CD8-positive, alpha-beta memory T cell (primary cell): ENCODE data around the gene SLIT3. TPM values are rescaled to one million over a fixed set of nuclear protein-coding genes. Genes with fewer than 3 reads are reported as not detected.

Source experiments
- CTCF ChIA-PET: fragments of 350-600 bp; sonication (Branson Sonifier 250); formaldehyde crosslinking; loops from one replicate; lab custom pipeline; 2021; ENCODE audit warnings: antibody characterized with exemption; lab: Charles Lee
- POLR2A ChIA-PET: fragments of 350-600 bp; sonication (Branson Sonifier 250); formaldehyde crosslinking; loops from one replicate; lab custom pipeline; 2021; ENCODE audit warnings: antibody characterized with exemption; lab: Charles Lee
- DNase-seq, 5 donors: peaks; one replicate each; pipeline versions ENCODE4 v3.0.0 to v3.0.0-alpha.2; 2020 to 2022; ENCODE audit warnings: mixed read lengths in 1 of 5
- H3K27ac ChIP-seq: one replicate; pipeline ENCODE4 v1.7.0; 2013; ENCODE audit warnings: low read depth, mild to moderate bottlenecking, low read length, moderate library complexity
- H3K27me3 ChIP-seq: 2 replicates; pipeline ENCODE4 v1.7.0; 2013; ENCODE audit warnings: low read length, mild to moderate bottlenecking; ENCODE audit not compliant: insufficient read depth, poor library complexity, severe bottlenecking
- H3K36me3 ChIP-seq: 2 replicates; pipeline ENCODE4 v1.7.0; 2013; ENCODE audit warnings: mild to moderate bottlenecking, low read length, moderate library complexity; ENCODE audit not compliant: insufficient read depth
- H3K4me1 ChIP-seq: 2 replicates; pipeline ENCODE4 v1.7.0; 2013; ENCODE audit warnings: mild to moderate bottlenecking, low read length, moderate library complexity; ENCODE audit not compliant: insufficient read depth
- H3K4me3 ChIP-seq: 2 replicates; pipeline ENCODE4 v1.7.0; 2013; ENCODE audit warnings: mild to moderate bottlenecking, low read length
- H3K9me3 ChIP-seq: 2 replicates; pipeline ENCODE4 v1.7.0; 2013; ENCODE audit warnings: mild to moderate bottlenecking, low read length
- H3K27ac Mint-ChIP-seq, 8 donors: one replicate each; pipeline ENCODE4 v1.8.0; 2020 to 2021; ENCODE audit warnings: mixed read lengths in 8 of 8, mild to moderate bottlenecking in 6 of 8, inconsistent platforms in 3 of 8, moderate library complexity in 3 of 8
- H3K27me3 Mint-ChIP-seq, 2 donors: one replicate each; pipeline ENCODE4 v1.8.0; 2020 to 2021; ENCODE audit warnings: mixed read lengths in 2 of 2, mild to moderate bottlenecking in 1 of 2, moderate library complexity in 1 of 2
- H3K36me3 Mint-ChIP-seq, 3 donors: one replicate each; pipeline ENCODE4 v1.8.0; 2020 to 2021; ENCODE audit warnings: mixed read lengths in 3 of 3, inconsistent platforms in 1 of 3, mild to moderate bottlenecking in 1 of 3
- H3K4me1 Mint-ChIP-seq, 3 donors: one replicate each; pipeline ENCODE4 v1.8.0; 2020 to 2021; ENCODE audit warnings: mixed read lengths in 3 of 3, inconsistent platforms in 1 of 3, mild to moderate bottlenecking in 1 of 3
- H3K4me3 Mint-ChIP-seq, 7 donors: one replicate each; pipeline ENCODE4 v1.8.0; 2020 to 2021; ENCODE audit warnings: mixed read lengths in 7 of 7, mild to moderate bottlenecking in 6 of 7, moderate library complexity in 4 of 7, inconsistent platforms in 2 of 7
- H3K9me3 Mint-ChIP-seq, 5 donors: one replicate each; pipeline ENCODE4 v1.8.0; 2020 to 2022; ENCODE audit warnings: mixed read lengths in 5 of 5, mild to moderate bottlenecking in 3 of 5, moderate library complexity in 2 of 5, inconsistent platforms in 1 of 5
- polyA plus RNA-seq: library from polyadenylated mRNA; unstranded; fragments of 300-500 nt; fragmentation: Illumina TruSeq; gene quantifications from one replicate; pipeline ENCODE4 v1.2.3, GENCODE V29; 2021
- total RNA-seq, 2 experiments: library from RNA; stranded (reverse); gene quantifications; one replicate each; pipeline ENCODE4 v1.2.3, GENCODE V29; 2021

Gene SLIT3
- total and polyA plus RNA-seq, 3 experiments from 2014 or later = 0.49 to 0.72 TPM; not detected in 1

DNA sequence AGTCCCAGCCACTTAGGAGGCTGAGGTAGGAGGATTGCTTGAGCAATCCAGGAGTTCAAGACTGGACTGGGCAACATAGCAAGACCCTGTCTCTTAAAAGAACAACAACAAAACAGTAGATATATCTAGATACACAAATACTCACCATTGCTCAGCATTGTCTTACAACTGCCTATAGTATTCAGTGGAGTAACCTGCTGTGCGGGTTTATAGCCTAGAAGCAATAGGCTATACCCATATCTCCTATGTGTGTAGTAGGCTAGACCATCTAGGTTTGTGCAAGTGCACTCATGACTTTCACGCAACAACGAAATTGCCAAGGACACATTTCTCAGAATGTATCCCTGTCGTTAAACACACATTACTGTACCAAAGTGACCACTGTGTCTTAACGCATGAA, 44.7 kb downstream of the SLIT3 start:
- H3K4me3 Mint-ChIP-seq = no peak overlapping the region
- ChIA-PET CTCF (no interaction called here), POLR2A (no interaction called here)
- H3K4me3 ChIP-seq = no peak overlapping the region
- no peaks in the 10 kb centered on the region for H3K9me3 ChIP-seq
- H3K4me1 Mint-ChIP-seq = no peaks in the 10 kb centered on the region
- no peaks in the 10 kb centered on the region for H3K27me3 ChIP-seq
- no peak for DNase-seq
- no peaks in the 10 kb centered on the region for H3K36me3 Mint-ChIP-seq
- no peaks in the 10 kb centered on the region for H3K4me1 ChIP-seq
- H3K36me3 ChIP-seq = no peaks in the 10 kb centered on the region
- H3K27ac Mint-ChIP-seq = no peak overlapping the region
- H3K27ac ChIP-seq = no peak overlapping the region
- peaks cover 0 to 6% (median 0%) of the 10 kb centered on the region in 5 donors for H3K9me3 Mint-ChIP-seq
- H3K27me3 Mint-ChIP-seq = peaks cover 3% of the 10 kb centered on the region in 2 donors

GRCh38 chr5:169253071-169253470, 47.9 kb downstream of the SLIT3 start:
- no peak for DNase-seq
- Mint-ChIP-seq H3K9me3 (peaks cover 0 to 8% (median 0%) of the 10 kb centered on the region in 5 donors), H3K4me3 (no peak overlapping the region), H3K27me3 (peaks cover 2 to 3% of the 10 kb centered on the region in 2 donors), H3K4me1 (no peaks in the 10 kb centered on the region), H3K27ac (no peak overlapping the region), H3K36me3 (no peaks in the 10 kb centered on the region)
- ChIA-PET CTCF (no interaction called here), POLR2A (no interaction called here)
- no peak overlapping the region for H3K27ac ChIP-seq
- H3K27me3 ChIP-seq = no peaks in the 10 kb centered on the region
- H3K36me3 ChIP-seq = no peaks in the 10 kb centered on the region
- H3K4me1 ChIP-seq = no peaks in the 10 kb centered on the region
- H3K4me3 ChIP-seq = no peak overlapping the region
- no peaks in the 10 kb centered on the region for H3K9me3 ChIP-seq

- no peaks in the 10 kb centered on the region for H3K36me3 Mint-ChIP-seq
- no peaks in the 10 kb centered on the region for H3K36me3 ChIP-seq
- no peak overlapping the region for H3K27ac Mint-ChIP-seq
- CTCF ChIA-PET = no interaction called here
- DNase-seq = no peak
- H3K9me3 Mint-ChIP-seq = peaks cover 0 to 7% (median 0%) of the 10 kb centered on the region in 5 donors
- H3K4me3 ChIP-seq = no peak overlapping the region
- no peak overlapping the region for H3K27ac ChIP-seq
- H3K4me3 Mint-ChIP-seq = no peak overlapping the region
- H3K27me3 Mint-ChIP-seq = peaks cover 2 to 3% of the 10 kb centered on the region in 2 donors
- no peaks in the 10 kb centered on the region for H3K4me1 Mint-ChIP-seq
- POLR2A ChIA-PET = no interaction called here
- no peaks in the 10 kb centered on the region for H3K27me3 ChIP-seq
- H3K9me3 ChIP-seq = no peaks in the 10 kb centered on the region
- H3K4me1 ChIP-seq = no peaks in the 10 kb centered on the region
These were observed 49.4 kb downstream of the SLIT3 start for GRCh38 chr5:169251333-169252084.

DNA sequence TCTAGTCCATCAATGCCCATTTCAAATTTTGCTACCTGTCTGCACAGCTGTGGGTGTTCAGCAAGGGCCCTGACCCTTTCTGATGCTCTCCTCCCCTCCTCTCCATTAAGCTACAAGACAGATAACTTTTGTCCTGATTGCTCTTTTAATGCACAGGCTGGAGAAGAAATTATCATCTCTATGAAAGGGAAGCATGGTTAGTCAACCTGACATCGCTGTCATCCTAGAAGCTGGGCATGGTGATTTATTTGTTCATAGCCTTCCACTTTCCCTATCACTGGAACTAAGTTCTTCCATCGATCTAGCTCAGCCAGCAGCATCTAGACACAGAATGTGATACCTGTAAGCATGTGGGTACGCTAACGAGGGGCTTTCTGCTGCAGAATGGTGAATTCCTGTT, 50.1 kb downstream of the SLIT3 start:
- no peak overlapping the region for H3K27ac ChIP-seq
- Mint-ChIP-seq H3K4me3 (no peak overlapping the region), H3K4me1 (no peaks in the 10 kb centered on the region), H3K27ac (no peak overlapping the region), H3K27me3 (peaks cover 2 to 8% of the 10 kb centered on the region in 2 donors), H3K36me3 (peaks cover 0 to 4% (median 0%) of the 10 kb centered on the region in 3 donors), H3K9me3 (peaks cover 0 to 4% (median 0%) of the 10 kb centered on the region in 5 donors)
- no peaks in the 10 kb centered on the region for H3K27me3 ChIP-seq
- no peak for DNase-seq
- no peaks in the 10 kb centered on the region for H3K9me3 ChIP-seq
- ChIA-PET CTCF (no interaction called here), POLR2A (no interaction called here)
- H3K36me3 ChIP-seq = no peaks in the 10 kb centered on the region
- H3K4me3 ChIP-seq = no peak overlapping the region
- no peaks in the 10 kb centered on the region for H3K4me1 ChIP-seq

- Mint-ChIP-seq H3K4me1 (no peaks in the 10 kb centered on the region), H3K4me3 (no peak overlapping the region), H3K9me3 (peaks cover 0 to 4% (median 0%) of the 10 kb centered on the region in 5 donors), H3K36me3 (peaks cover 0 to 6% (median 0%) of the 10 kb centered on the region in 3 donors), H3K27me3 (peaks cover 3 to 14% of the 10 kb centered on the region in 2 donors), H3K27ac (no peak overlapping the region)
- no peaks in the 10 kb centered on the region for H3K27me3 ChIP-seq
- no peaks in the 10 kb centered on the region for H3K9me3 ChIP-seq
- DNase-seq = no peak
- no peak overlapping the region for H3K27ac ChIP-seq
- H3K36me3 ChIP-seq = no peaks in the 10 kb centered on the region
- H3K4me3 ChIP-seq = no peak overlapping the region
- POLR2A ChIA-PET = no interaction called here
- H3K4me1 ChIP-seq = no peaks in the 10 kb centered on the region
- CTCF ChIA-PET = no interaction called here
These were observed 51.9 kb downstream of the SLIT3 start for GRCh38 chr5:169248996-169249395.

GRCh38 chr5:169248550-169248949, 52.4 kb downstream of the SLIT3 start:
- POLR2A ChIA-PET = no interaction called here
- peaks cover 0 to 4% (median 0%) of the 10 kb centered on the region in 5 donors for H3K9me3 Mint-ChIP-seq
- no peak for DNase-seq
- no peak overlapping the region for H3K27ac Mint-ChIP-seq
- H3K9me3 ChIP-seq = no peaks in the 10 kb centered on the region
- peaks cover 3 to 14% of the 10 kb centered on the region in 2 donors for H3K27me3 Mint-ChIP-seq
- H3K4me3 ChIP-seq = no peak overlapping the region
- no peaks in the 10 kb centered on the region for H3K27me3 ChIP-seq
- no peak overlapping the region for H3K4me3 Mint-ChIP-seq
- H3K27ac ChIP-seq = no peak overlapping the region
- CTCF ChIA-PET = no interaction called here
- H3K36me3 Mint-ChIP-seq = peaks cover 0 to 6% (median 0%) of the 10 kb centered on the region in 3 donors
- no peaks in the 10 kb centered on the region for H3K36me3 ChIP-seq
- H3K4me1 Mint-ChIP-seq = no peaks in the 10 kb centered on the region
- no peaks in the 10 kb centered on the region for H3K4me1 ChIP-seq

DNA sequence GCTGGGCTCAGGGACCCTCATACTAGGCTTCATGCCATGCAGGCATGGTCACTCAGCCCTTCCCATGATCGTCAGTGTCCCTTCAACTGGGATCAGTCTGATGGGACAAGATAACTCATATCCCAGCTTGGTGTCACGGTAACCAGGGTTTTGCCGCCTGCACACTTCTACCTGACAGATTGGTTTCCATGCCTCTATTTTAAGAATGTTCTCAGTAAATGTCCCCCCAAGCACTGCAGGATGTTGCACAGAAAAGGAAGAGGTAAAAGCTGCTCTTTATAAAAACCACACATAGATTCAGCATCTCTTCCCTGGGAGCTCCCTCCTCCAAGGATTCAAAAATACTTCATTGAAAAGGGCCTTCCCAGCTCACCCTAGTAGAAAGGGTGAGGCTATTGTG, 56.1 kb downstream of the SLIT3 start:
- POLR2A ChIA-PET = no interaction called here

DNA sequence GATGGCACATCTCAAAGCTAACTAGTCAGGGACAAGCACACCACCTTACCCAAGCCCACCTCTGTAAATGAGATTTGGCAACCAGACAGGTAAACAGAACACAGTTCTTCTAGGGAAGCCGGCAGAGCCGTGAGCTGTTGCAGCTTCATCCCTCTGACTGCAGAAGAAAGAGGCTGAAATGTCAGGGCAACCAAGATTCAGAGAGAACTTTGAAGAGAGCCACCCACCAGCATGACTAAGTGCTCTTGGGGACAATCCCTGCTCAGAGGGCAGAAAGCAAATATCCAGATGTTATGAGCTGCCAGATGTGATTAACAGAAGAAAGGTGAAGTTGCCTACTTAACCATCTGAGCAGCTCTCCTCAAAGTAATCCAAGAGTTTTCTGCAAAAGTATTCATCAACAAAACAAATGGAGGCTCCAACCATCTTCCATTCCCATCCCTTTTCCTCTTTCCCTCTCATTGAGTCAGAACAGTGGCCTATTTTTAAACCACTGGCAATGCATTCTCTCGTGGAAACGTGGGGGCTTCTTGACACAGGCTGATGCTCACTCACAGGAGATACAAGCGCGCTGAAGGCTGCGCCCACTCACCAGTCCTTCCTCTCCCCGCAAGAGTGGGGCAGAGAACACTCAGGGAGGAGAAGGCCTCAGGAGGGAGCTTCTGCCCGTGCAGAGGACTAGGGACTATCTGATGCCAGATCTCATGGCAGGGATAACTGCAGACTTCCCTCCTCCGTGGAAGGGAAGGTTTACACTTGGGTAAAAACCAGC, 57.1 kb downstream of the SLIT3 start:
- POLR2A ChIA-PET = no interaction called here
- CTCF ChIA-PET = no interaction called here
- peaks cover 1 to 17% of the 10 kb centered on the region in 2 donors for H3K27me3 Mint-ChIP-seq
- H3K4me1 Mint-ChIP-seq = no peaks in the 10 kb centered on the region
- H3K27me3 ChIP-seq = no peaks in the 10 kb centered on the region
- H3K9me3 ChIP-seq = no peaks in the 10 kb centered on the region
- H3K4me3 Mint-ChIP-seq = no peak overlapping the region
- no peak for DNase-seq
- H3K27ac ChIP-seq = no peak overlapping the region
- H3K4me3 ChIP-seq = no peak overlapping the region
- H3K27ac Mint-ChIP-seq = no peak overlapping the region
- no peaks in the 10 kb centered on the region for H3K4me1 ChIP-seq
- peaks cover 0 to 6% (median 0%) of the 10 kb centered on the region in 3 donors for H3K36me3 Mint-ChIP-seq
- H3K9me3 Mint-ChIP-seq = peaks cover 2 to 18% (median 8%) of the 10 kb centered on the region in 5 donors
- H3K36me3 ChIP-seq = no peaks in the 10 kb centered on the region

More for the DNA sequence above, 56.1 kb downstream of the SLIT3 start:
- Mint-ChIP-seq H3K4me1 (no peaks in the 10 kb centered on the region), H3K27me3 (peaks cover 3 to 17% of the 10 kb centered on the region in 2 donors), H3K36me3 (peaks cover 0 to 6% (median 0%) of the 10 kb centered on the region in 3 donors), H3K27ac (no peak overlapping the region), H3K4me3 (no peak overlapping the region), H3K9me3 (peaks cover 2 to 10% (median 7%) of the 10 kb centered on the region in 5 donors)
- no peaks in the 10 kb centered on the region for H3K4me1 ChIP-seq
- no peak overlapping the region for H3K27ac ChIP-seq
- H3K27me3 ChIP-seq = no peaks in the 10 kb centered on the region
- DNase-seq = no peak
- H3K36me3 ChIP-seq = no peaks in the 10 kb centered on the region
- no peaks in the 10 kb centered on the region for H3K9me3 ChIP-seq
- H3K4me3 ChIP-seq = no peak overlapping the region
- CTCF ChIA-PET = no interaction called here
